ENCODE data around the gene RTKN2. TPM values are rescaled to one million over a fixed set of nuclear protein-coding genes. Genes with fewer than 3 reads are reported as not detected.

The RTKN2 gene
- total RNA-seq, 1 donor: 0.27 TPM

Other genes starting within 250 kb of the RTKN2 start
- under 0.01 TPM for gene ZNF365, start 105.5 kb upstream of the RTKN2 start, total RNA-seq